Osteocyte (in vitro differentiated cells): Measurements from ENCODE around the gene PEX14. TPM values are rescaled to one million over a fixed set of nuclear protein-coding genes. Genes with fewer than 3 reads are reported as not detected.

Experiments used
- DNase-seq: peaks from one replicate; pipeline ENCODE4 v3.0.0; 2021; ENCODE audit warnings: mixed read lengths; ENCODE audit not compliant: unreplicated experiment; ENCODE audit errors: extremely low spot score
- H3K27ac Mint-ChIP-seq: one replicate; pipeline ENCODE4 v1.8.0; 2021; ENCODE audit warnings: mild to moderate bottlenecking, mixed read lengths; ENCODE audit not compliant: unreplicated experiment
- H3K27me3 Mint-ChIP-seq: one replicate; pipeline ENCODE4 v1.8.0; 2021; ENCODE audit warnings: mixed read lengths; ENCODE audit not compliant: unreplicated experiment
- H3K36me3 Mint-ChIP-seq: one replicate; pipeline ENCODE4 v1.8.0; 2021; ENCODE audit warnings: mixed read lengths; ENCODE audit not compliant: unreplicated experiment
- H3K4me1 Mint-ChIP-seq: one replicate; pipeline ENCODE4 v1.8.0; 2021; ENCODE audit warnings: mixed read lengths; ENCODE audit not compliant: unreplicated experiment
- H3K4me3 Mint-ChIP-seq: one replicate; pipeline ENCODE4 v1.8.0; 2021; ENCODE audit warnings: mild to moderate bottlenecking, moderate library complexity, mixed read lengths; ENCODE audit not compliant: unreplicated experiment
- H3K9me3 Mint-ChIP-seq: one replicate; pipeline ENCODE4 v1.8.0; 2021; ENCODE audit warnings: mixed read lengths; ENCODE audit not compliant: unreplicated experiment
- CTCF ChIP-seq: fragments of 200-600 bp; sonication (generic); IDR thresholded peaks from 2 replicates; pipeline ENCODE4 v1.5.0; 2021; ENCODE audit warnings: antibody characterized with exemption, mild to moderate bottlenecking, moderate library complexity
- total RNA-seq: library from RNA; stranded (reverse); gene quantifications from 2 replicates; pipeline ENCODE4 v1.2.1, GENCODE V29; 2021

Gene PEX14
- total RNA-seq, 1 donor from 2014 or later: 22.2 TPM

GRCh38 chr1:10608690-10609089 is 133.9 kb downstream of the PEX14 start:
- no peaks in the 10 kb centered on the region for H3K4me1 Mint-ChIP-seq
- no peak for TF ChIP-seq CTCF
- no peaks in the 10 kb centered on the region for H3K9me3 Mint-ChIP-seq
- no peak for DNase-seq
- H3K27ac Mint-ChIP-seq: no peak overlapping the region
- no peaks in the 10 kb centered on the region for H3K27me3 Mint-ChIP-seq
- no peak overlapping the region for H3K4me3 Mint-ChIP-seq
- H3K36me3 Mint-ChIP-seq: peaks cover 3% of the 10 kb centered on the region

- Mint-ChIP-seq H3K4me3 (no peak overlapping the region), H3K27ac (no peak overlapping the region), H3K27me3 (no peaks in the 10 kb centered on the region), H3K9me3 (no peaks in the 10 kb centered on the region), H3K36me3 (no peaks in the 10 kb centered on the region), H3K4me1 (no peaks in the 10 kb centered on the region)
- no peak for DNase-seq
- TF ChIP-seq CTCF: no peak
Observed at GRCh38 chr1:10610901-10611600, 136.3 kb downstream of the PEX14 start.

- DNase-seq: peak; percentile 73
- Mint-ChIP-seq H3K4me1 (no peaks in the 10 kb centered on the region), H3K9me3 (no peaks in the 10 kb centered on the region), H3K4me3 (no peak overlapping the region), H3K36me3 (no peaks in the 10 kb centered on the region), H3K27me3 (no peaks in the 10 kb centered on the region), H3K27ac (no peak overlapping the region)
- TF ChIP-seq CTCF: no peak
Observed at GRCh38 chr1:10612436-10613160, 137.8 kb downstream of the PEX14 start.

- H3K9me3 Mint-ChIP-seq: no peaks in the 10 kb centered on the region
Observed at GRCh38 chr1:10613340-10613739, 138.6 kb downstream of the PEX14 start.

More at GRCh38 chr1:10613340-10613739, 138.6 kb downstream of the PEX14 start:
- H3K36me3 Mint-ChIP-seq: no peaks in the 10 kb centered on the region
- H3K4me1 Mint-ChIP-seq: no peaks in the 10 kb centered on the region
- H3K27ac Mint-ChIP-seq: no peak overlapping the region
- no peak overlapping the region for H3K4me3 Mint-ChIP-seq
- no peaks in the 10 kb centered on the region for H3K27me3 Mint-ChIP-seq
- TF ChIP-seq CTCF: no peak
- DNase-seq: no peak
